Choroid plexus epithelial cell (primary cell): Measurements from ENCODE around the gene DENND11.

ENCODE experiments used
- DNase-seq: peaks from one replicate; pipeline ENCODE4 v3.0.0-alpha.2; 2010; ENCODE audit warnings: low read depth
- H3K4me3 ChIP-seq: 2 replicates; pipeline ENCODE4 v1.5.1; 2011; ENCODE audit warnings: low read depth, mild to moderate bottlenecking, control low read depth, low read length, moderate library complexity
- CTCF ChIP-seq: conservative IDR thresholded peaks from 2 replicates; pipeline ENCODE4 v1.5.1; 2011; ENCODE audit warnings: low read depth, mild to moderate bottlenecking, control low read depth, inconsistent platforms, low read length, moderate library complexity

The DENND11 gene

GRCh38 chr7:141652691-141653090 lies 49.3 kb downstream of the DENND11 start:
- no peak for TF ChIP-seq CTCF
- H3K4me3 ChIP-seq, result no peak overlapping the region
- no peak for DNase-seq
